AG09309 (cell line): ENCODE measurements around the gene ESR1.

Experiments
- DNase-seq: peaks from one replicate; pipeline ENCODE4 v3.0.0-alpha.2; 2010; ENCODE audit warnings: low read depth
- H3K4me3 ChIP-seq: 2 replicates; pipeline ENCODE4 v1.5.1; 2011; ENCODE audit warnings: mild to moderate bottlenecking, low read depth, low read length, moderate library complexity; ENCODE audit not compliant: control insufficient read depth
- TF ChIP-seq, protein P1 (sequence below): IDR thresholded peaks from 2 replicates; pipeline ENCODE4 v1.5.1; 2011; ENCODE audit warnings: mild to moderate bottlenecking, low read depth, low read length, inconsistent platforms; ENCODE audit not compliant: insufficient read depth, control insufficient read depth; ENCODE audit errors: missing control alignments

Gene ESR1

GRCh38 chr6:151765444-151765886 lies 42.0 kb upstream of the ESR1 start:
- peak; percentile 76 for DNase-seq
- H3K4me3 ChIP-seq = no peak overlapping the region
- TF ChIP-seq, protein P1, sequence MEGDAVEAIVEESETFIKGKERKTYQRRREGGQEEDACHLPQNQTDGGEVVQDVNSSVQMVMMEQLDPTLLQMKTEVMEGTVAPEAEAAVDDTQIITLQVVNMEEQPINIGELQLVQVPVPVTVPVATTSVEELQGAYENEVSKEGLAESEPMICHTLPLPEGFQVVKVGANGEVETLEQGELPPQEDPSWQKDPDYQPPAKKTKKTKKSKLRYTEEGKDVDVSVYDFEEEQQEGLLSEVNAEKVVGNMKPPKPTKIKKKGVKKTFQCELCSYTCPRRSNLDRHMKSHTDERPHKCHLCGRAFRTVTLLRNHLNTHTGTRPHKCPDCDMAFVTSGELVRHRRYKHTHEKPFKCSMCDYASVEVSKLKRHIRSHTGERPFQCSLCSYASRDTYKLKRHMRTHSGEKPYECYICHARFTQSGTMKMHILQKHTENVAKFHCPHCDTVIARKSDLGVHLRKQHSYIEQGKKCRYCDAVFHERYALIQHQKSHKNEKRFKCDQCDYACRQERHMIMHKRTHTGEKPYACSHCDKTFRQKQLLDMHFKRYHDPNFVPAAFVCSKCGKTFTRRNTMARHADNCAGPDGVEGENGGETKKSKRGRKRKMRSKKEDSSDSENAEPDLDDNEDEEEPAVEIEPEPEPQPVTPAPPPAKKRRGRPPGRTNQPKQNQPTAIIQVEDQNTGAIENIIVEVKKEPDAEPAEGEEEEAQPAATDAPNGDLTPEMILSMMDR = peak; percentile 70

DNA sequence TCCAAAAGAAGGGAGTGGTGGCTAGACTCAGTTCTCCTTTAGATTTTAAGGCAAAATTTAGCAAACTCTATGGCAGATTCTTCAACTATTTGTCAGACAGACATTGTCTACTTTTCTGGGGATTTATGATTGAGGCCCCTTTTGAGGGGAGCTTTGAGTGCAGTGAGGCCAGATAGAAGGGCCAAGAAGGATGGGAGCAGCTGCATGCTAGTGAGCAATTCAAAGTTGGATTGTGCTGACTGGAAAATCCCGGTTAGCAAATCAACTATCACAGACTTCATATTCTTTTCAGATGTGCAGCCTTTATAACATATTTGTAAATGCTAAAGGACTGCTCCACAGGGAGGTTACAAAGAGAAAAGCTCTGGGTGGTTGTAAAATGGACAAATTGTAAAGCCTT lies 35.0 kb upstream of the ESR1 start:
- no peak overlapping the region for H3K4me3 ChIP-seq
- TF ChIP-seq, protein P1 = no peak
- DNase-seq = no peak

GRCh38 chr6:151773382-151773781 lies 34.1 kb upstream of the ESR1 start:
- no peak for DNase-seq
- TF ChIP-seq, protein P1 = no peak
- no peak overlapping the region for H3K4me3 ChIP-seq

DNA sequence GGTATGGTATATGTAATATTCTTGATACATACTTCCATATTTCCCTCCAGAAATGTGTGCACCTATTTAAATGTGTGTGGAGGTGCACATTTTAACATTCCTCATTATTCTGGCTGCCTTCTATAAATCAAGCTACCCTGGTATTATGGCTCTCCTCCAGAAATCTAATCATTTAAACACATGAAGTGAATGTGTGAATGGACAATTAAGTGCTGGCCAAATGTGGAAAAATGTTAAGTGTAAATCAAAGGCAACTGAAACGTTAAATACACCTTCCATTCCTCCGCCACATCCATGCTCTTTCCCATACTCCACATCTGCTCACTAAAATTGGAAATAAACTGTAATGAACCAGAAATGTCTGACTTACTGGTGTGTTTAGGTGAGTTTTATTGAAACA lies 24.9 kb upstream of the ESR1 start:
- no peak for DNase-seq
- TF ChIP-seq, protein P1 = no peak

DNA sequence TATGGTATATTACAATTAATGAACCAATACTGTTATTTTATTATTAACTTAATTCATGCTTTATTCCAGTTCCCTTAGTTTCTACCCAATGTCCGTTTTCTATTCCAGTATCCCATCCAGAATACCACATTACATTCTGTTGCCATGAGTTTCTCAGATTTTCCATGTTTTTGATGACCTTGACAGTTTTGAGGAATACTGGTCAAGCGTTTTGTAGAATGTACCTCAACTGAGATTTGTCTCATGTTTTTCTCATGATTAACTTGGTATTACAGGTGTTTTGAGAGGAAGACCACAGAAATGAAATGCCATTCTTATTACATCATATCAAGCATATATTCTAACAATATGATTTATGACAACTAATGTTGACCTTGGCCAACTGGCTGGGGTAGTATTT lies 23.8 kb upstream of the ESR1 start:
- DNase-seq = no peak
- H3K4me3 ChIP-seq = no peak overlapping the region
- TF ChIP-seq, protein P1 = no peak

More for the DNA sequence above, 24.9 kb upstream of the ESR1 start:
- no peak overlapping the region for H3K4me3 ChIP-seq

DNA sequence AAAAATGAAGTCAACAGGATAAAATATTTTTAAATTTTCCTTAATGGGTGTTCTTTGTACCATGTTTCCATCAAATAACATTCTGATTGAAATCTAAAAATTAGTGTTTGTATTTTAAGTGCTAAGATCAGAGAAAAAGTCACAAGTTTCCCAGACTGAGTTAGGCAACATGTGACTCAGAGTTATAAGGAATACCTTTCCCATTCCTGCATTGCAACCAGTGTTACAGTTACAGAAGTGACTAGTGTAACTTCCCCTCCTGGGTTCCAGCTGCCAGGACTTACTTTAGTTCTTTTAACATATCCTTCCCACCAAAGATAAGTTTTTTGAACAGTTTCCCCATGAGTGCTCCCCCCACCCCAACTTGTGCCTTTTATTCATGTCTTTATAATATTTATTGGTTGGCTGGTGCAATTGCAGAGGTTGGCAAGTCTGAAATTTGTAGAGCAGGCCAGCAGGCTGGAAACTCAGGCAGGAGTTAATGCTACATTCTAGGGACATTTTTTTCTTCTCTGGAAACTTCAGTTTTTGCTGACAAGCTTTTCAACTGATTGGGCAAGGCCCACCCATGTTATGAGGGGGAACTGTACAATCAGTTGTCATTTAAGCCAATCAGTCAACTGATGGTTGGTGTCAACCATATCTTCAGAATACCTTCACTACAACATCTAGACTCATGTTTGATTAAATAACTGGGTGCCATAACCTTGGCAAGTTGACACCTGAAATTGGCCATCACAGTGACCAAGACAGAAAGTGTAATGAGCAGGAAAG lies 22.9 kb upstream of the ESR1 start:
- DNase-seq = no peak
- no peak overlapping the region for H3K4me3 ChIP-seq
- TF ChIP-seq, protein P1 = no peak
